ENCODE data around the gene DCTN5. TPM values are rescaled to one million over a fixed set of nuclear protein-coding genes. Genes with fewer than 3 reads are reported as not detected.

The DCTN5 gene
- total and polyA plus RNA-seq, 2 of the 13 experiments (the other 11 are each of a cell fraction or from before 2014, with no cell fraction given): 105 to 207 TPM

DNA sequence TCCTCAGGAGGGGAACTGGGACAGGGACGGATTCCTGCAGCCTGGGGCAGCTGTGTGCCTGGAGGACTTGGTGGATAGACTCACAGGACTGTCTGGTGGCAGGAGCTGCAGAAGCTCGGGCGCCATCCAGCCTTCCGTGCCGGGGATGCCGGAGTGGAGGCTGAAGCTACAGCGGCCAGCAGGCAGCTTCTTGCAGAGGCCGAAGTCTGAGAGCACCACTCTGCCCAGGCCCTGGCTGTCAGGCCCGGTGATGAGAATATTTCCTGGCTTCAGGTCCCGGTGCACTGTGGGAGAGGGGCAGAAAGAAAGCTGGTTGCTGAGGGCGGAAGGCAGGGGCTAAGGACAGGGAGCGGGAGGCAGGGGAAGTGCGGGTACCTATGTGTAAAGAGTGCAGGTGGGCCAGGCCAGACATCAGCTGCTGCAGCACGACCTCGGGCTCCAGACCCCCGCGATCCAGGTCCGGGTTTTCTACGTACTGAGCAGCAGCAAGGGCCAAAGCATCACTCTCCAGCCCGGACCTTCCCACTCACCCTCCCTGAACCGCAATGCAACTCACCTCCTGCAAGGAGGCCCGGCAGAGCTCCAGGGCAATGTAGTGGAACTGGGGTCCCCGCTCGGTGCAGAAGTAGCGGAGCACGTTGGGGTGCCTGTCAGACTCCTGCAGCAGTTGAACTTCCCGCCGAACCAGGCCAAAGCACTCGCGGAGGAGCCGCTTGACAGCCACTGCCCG lies 53.5 kb downstream of the DCTN5 start (continued):
- TF ChIP-seq, protein P1, sequence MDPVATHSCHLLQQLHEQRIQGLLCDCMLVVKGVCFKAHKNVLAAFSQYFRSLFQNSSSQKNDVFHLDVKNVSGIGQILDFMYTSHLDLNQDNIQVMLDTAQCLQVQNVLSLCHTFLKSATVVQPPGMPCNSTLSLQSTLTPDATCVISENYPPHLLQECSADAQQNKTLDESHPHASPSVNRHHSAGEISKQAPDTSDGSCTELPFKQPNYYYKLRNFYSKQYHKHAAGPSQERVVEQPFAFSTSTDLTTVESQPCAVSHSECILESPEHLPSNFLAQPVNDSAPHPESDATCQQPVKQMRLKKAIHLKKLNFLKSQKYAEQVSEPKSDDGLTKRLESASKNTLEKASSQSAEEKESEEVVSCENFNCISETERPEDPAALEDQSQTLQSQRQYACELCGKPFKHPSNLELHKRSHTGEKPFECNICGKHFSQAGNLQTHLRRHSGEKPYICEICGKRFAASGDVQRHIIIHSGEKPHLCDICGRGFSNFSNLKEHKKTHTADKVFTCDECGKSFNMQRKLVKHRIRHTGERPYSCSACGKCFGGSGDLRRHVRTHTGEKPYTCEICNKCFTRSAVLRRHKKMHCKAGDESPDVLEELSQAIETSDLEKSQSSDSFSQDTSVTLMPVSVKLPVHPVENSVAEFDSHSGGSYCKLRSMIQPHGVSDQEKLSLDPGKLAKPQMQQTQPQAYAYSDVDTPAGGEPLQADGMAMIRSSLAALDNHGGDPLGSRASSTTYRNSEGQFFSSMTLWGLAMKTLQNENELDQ (CRISPR knock-in tag; IDR thresholded peaks at IDR 0.05; ENCODE audit: borderline replicate concordance): no peak
- TF ChIP-seq DPF2 (CRISPR knock-in tag; IDR thresholded peaks at IDR 0.05; ENCODE audit: borderline replicate concordance, low read depth) (no peak), MEIS1 (CRISPR knock-in tag; IDR thresholded peaks at IDR 0.05; ENCODE audit: borderline replicate concordance) (peak; percentile 91; the same call in 1 of the 2 replicates), MAX (IDR thresholded peaks at IDR 0.05) (peak; percentile 57; the same call in 1 of the 2 replicates), NFRKB (IDR thresholded peaks at IDR 0.05) (no peak), STAT5B (CRISPR knock-in tag; IDR thresholded peaks at IDR 0.05) (0 out of 2 replicates have a peak, but pooled peaks have one; percentile 17), STAT6 (CRISPR knock-in tag; IDR thresholded peaks at IDR 0.05; ENCODE audit: borderline replicate concordance) (no peak; the same call in 1 of the 2 replicates), TIGD3 (CRISPR knock-in tag; IDR thresholded peaks at IDR 0.05; ENCODE audit: borderline replicate concordance) (0 out of 2 replicates have a peak, but pooled peaks have one; percentile 30), GABPA (IDR thresholded peaks at IDR 0.05; ENCODE audit: low read depth, low read length) (no peak), GABPA (CRISPR knock-in tag; IDR thresholded peaks at IDR 0.05; ENCODE audit: low read depth) (no peak), RFX1 (IDR thresholded peaks at IDR 0.05) (no peak), KLF12 (CRISPR knock-in tag; IDR thresholded peaks at IDR 0.05; ENCODE audit: borderline replicate concordance) (no peak), ZNF775 (CRISPR knock-in tag; IDR thresholded peaks at IDR 0.05; ENCODE audit: borderline replicate concordance) (no peak), FLYWCH1 (CRISPR knock-in tag; IDR thresholded peaks at IDR 0.05) (0 out of 2 replicates have a peak, but pooled peaks have one; percentile 71), ZFP37 (CRISPR knock-in tag; IDR thresholded peaks at IDR 0.05; ENCODE audit: borderline replicate concordance) (no peak), ZNF652 (CRISPR knock-in tag; IDR thresholded peaks at IDR 0.05; ENCODE audit: borderline replicate concordance, low read depth) (no peak), PCBP1 (IDR thresholded peaks at IDR 0.05; ENCODE audit: borderline replicate concordance, low read depth, low read length) (peak; percentile 86; the same call in 1 of the 2 replicates), GPN1 (CRISPR knock-in tag; IDR thresholded peaks at IDR 0.05; ENCODE audit: borderline replicate concordance) (no peak; the same call in 1 of the 2 replicates), ZNF547 (CRISPR knock-in tag; IDR thresholded peaks at IDR 0.05) (0 out of 2 replicates have a peak, but pooled peaks have one; percentile 21), RAD21 (CRISPR knock-in tag; IDR thresholded peaks at IDR 0.05) (no peak; the same call in 1 of the 2 replicates), HNF4G (IDR thresholded peaks at IDR 0.05; ENCODE audit: borderline replicate concordance, low read depth, low read length) (no peak), HNF4G (CRISPR knock-in tag; IDR thresholded peaks at IDR 0.05; ENCODE audit: borderline replicate concordance, low read depth) (no peak)
- TF ChIP-seq, protein P2, sequence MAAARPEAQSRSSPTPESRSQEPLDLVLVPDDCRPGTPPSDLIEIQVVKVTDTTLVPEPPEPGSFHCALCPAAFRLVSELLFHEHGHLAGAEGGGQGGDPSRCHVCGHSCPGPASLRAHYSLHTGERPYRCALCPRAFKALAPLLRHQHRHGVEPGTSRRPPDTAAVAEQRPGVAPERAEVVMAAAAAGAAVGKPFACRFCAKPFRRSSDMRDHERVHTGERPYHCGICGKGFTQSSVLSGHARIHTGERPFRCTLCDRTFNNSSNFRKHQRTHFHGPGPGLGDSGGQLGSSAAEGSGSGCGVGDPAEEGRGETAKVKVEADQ (CRISPR knock-in tag; IDR thresholded peaks at IDR 0.05; ENCODE audit: borderline replicate concordance): 0 out of 2 replicates have a peak, but pooled peaks have one; percentile 20
